DOHH2 (cell line): ENCODE results near the gene POTEI.
"Not testable (repeated sequence)": the region's sequence is repeated elsewhere in the genome, so short reads cannot be mapped to it uniquely, and the experiment has no call there.

Experiments
- EZH2phosphoT487 ChIP-seq: fragments of 200-600 bp; sonication (generic); IDR thresholded peaks from 2 replicates; pipeline ENCODE4 v1.6.1; 2017; ENCODE audit warnings: borderline replicate concordance, mild to moderate bottlenecking, antibody characterized with exemption, low read length, moderate library complexity, mixed read lengths
- TF ChIP-seq, protein P1 (sequence below): fragments of 200-600 bp; sonication (generic); IDR thresholded peaks from one replicate; pipeline ENCODE4 v1.5.1; 2014; ENCODE audit warnings: antibody characterized with exemption, mild to moderate bottlenecking, low read depth, low read length; ENCODE audit not compliant: poor library complexity, severe bottlenecking

DNA sequence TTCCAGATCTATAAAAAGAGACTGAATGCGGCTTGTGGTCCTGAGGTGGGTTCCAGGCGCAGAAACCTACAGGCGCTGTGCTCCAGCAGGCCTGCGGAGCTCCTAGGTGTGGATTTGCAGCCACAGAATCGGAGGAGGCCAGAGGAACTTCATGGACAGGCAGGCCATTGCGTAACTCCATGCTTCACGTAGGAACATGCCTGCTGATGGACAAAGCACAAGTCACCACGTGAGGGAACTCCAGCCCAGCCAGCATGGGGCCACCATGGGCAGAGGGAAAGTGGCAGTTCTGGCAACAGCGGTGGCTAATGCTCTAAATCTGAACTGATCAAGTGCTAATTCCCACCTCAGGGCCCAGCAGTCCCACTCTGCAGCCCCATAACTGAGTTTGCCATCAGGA, 29.1 kb upstream of the POTEI start:
- TF ChIP-seq, protein P1, sequence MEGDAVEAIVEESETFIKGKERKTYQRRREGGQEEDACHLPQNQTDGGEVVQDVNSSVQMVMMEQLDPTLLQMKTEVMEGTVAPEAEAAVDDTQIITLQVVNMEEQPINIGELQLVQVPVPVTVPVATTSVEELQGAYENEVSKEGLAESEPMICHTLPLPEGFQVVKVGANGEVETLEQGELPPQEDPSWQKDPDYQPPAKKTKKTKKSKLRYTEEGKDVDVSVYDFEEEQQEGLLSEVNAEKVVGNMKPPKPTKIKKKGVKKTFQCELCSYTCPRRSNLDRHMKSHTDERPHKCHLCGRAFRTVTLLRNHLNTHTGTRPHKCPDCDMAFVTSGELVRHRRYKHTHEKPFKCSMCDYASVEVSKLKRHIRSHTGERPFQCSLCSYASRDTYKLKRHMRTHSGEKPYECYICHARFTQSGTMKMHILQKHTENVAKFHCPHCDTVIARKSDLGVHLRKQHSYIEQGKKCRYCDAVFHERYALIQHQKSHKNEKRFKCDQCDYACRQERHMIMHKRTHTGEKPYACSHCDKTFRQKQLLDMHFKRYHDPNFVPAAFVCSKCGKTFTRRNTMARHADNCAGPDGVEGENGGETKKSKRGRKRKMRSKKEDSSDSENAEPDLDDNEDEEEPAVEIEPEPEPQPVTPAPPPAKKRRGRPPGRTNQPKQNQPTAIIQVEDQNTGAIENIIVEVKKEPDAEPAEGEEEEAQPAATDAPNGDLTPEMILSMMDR, result not testable (repeated sequence)
- not testable (repeated sequence) for TF ChIP-seq EZH2phosphoT487
